Cardiac septum (tissue), 1 donor: ENCODE data around the gene THBS1. TPM values are rescaled to one million over a fixed set of nuclear protein-coding genes. Genes with fewer than 3 reads are reported as not detected.

Experiments used
- DNase-seq: peaks from one replicate; pipeline ENCODE4 v3.0.0-alpha.2; 2020; ENCODE audit warnings: low spot score
- intact Hi-C: fragments of 100-400 bp; cut with DNase I; formaldehyde crosslinking; loops from one replicate; pipeline ENCODE4 v1.14.0; 2022
- total RNA-seq: library from RNA; stranded (reverse); fragmentation: NEBNext Ultra II Directional; extraction: Animal tissue kit (Norgen Biotek cat#: 25700); gene quantifications from one replicate; pipeline ENCODE4 v1.2.1, GENCODE V29; 2021
- donor health status: DM: no; HTN: no; CAD: no.

The THBS1 gene
- total RNA-seq, 1 donor from 2014 or later, result 283 TPM

- intact Hi-C loops, result no loop called here
- no peak for DNase-seq
Observed at GRCh38 chr15:39565851-39566250, 15.0 kb upstream of the THBS1 start.

- intact Hi-C loops, result loop anchor here (5.0 kb wide), 1 partner anchor 61 kb away; no protein-coding TSS in a partner anchor
- DNase-seq, result no peak
Observed at GRCh38 chr15:39573287-39573686, 7.6 kb upstream of the THBS1 start.

- no peak for DNase-seq
- intact Hi-C loops, result loop anchor here (5.0 kb wide), 1 partner anchor 62 kb away; no protein-coding TSS in a partner anchor
Observed at GRCh38 chr15:39573844-39574243, 7.0 kb upstream of the THBS1 start.

GRCh38 chr15:39574427-39574826, 6.5 kb upstream of the THBS1 start:
- intact Hi-C loops, result loop anchor here (5.0 kb wide), 1 partner anchor 62 kb away; no protein-coding TSS in a partner anchor

GRCh38 chr15:39575180-39575579, 5.7 kb upstream of the THBS1 start:
- DNase-seq, result no peak
- intact Hi-C loops, result no loop called here

More at GRCh38 chr15:39574427-39574826, 6.5 kb upstream of the THBS1 start:
- DNase-seq, result no peak

GRCh38 chr15:39578851-39579486, 1.9 kb upstream of the THBS1 start:
- no peak for DNase-seq
- intact Hi-C loops, result no loop called here

- intact Hi-C loops, result loop anchor here (1.0 to 10.0 kb wide), 9 partner anchors 87 to 1585 kb away; no protein-coding TSS in a partner anchor
- peak; percentile 89 for DNase-seq
Observed at GRCh38 chr15:39579487-39580116, 1.3 kb upstream of the THBS1 start.

- peak; percentile 96 for DNase-seq
- intact Hi-C loops, result loop anchor here (1.0 to 10.0 kb wide), 9 partner anchors 88 to 1585 kb away; no protein-coding TSS in a partner anchor
Observed at GRCh38 chr15:39580117-39580484, 778 bp upstream of the THBS1 start.

- intact Hi-C loops, result loop anchor here (2.0 to 10.0 kb wide), 8 partner anchors 89 to 1587 kb away; no protein-coding TSS in a partner anchor
- DNase-seq, result no peak
Observed at GRCh38 chr15:39581242-39581792, 438 bp downstream of the THBS1 start.

GRCh38 chr15:39581793-39582285, 960 bp downstream of the THBS1 start:
- DNase-seq, result no peak
- intact Hi-C loops, result loop anchor here (2.0 to 10.0 kb wide), 8 partner anchors 90 to 1587 kb away; no protein-coding TSS in a partner anchor

GRCh38 chr15:39582286-39582976, 1.6 kb downstream of the THBS1 start:
- intact Hi-C loops, result loop anchor here (5.0 to 10.0 kb wide), 5 partner anchors 90 to 1588 kb away; no protein-coding TSS in a partner anchor
- no peak for DNase-seq

GRCh38 chr15:39582977-39583595, 2.2 kb downstream of the THBS1 start:
- no peak for DNase-seq

GRCh38 chr15:39583596-39584265, 2.9 kb downstream of the THBS1 start:
- intact Hi-C loops, result loop anchor here (5.0 to 10.0 kb wide), 5 partner anchors 91 to 1589 kb away; no protein-coding TSS in a partner anchor
- no peak for DNase-seq

More at GRCh38 chr15:39582977-39583595, 2.2 kb downstream of the THBS1 start:
- intact Hi-C loops, result loop anchor here (5.0 to 10.0 kb wide), 5 partner anchors 91 to 1588 kb away; no protein-coding TSS in a partner anchor

- DNase-seq, result no peak
- intact Hi-C loops, result loop anchor here (5.0 to 10.0 kb wide), 5 partner anchors 92 to 1589 kb away; no protein-coding TSS in a partner anchor
Observed at GRCh38 chr15:39584266-39584659, 3.4 kb downstream of the THBS1 start.

GRCh38 chr15:39584662-39585388, 3.9 kb downstream of the THBS1 start:
- DNase-seq, result no peak
- intact Hi-C loops, result loop anchor here (5.0 to 10.0 kb wide), 5 partner anchors 93 to 1590 kb away; no protein-coding TSS in a partner anchor

GRCh38 chr15:39585389-39585841, 4.5 kb downstream of the THBS1 start:
- DNase-seq, result no peak
- intact Hi-C loops, result loop anchor here (10.0 kb wide), 1 partner anchor 1591 kb away; no protein-coding TSS in a partner anchor

- intact Hi-C loops, result loop anchor here (10.0 kb wide), 1 partner anchor 1591 kb away; no protein-coding TSS in a partner anchor
- no peak for DNase-seq
Observed at GRCh38 chr15:39585871-39586301, 5.0 kb downstream of the THBS1 start.
